Fibroblast of skin of left biceps (primary cell): ENCODE measurements around the gene HOXD9.

Experiments used
- DNase-seq, 2 experiments: peaks; one replicate each; pipeline ENCODE4 v3.0.0-alpha.2; 2013; ENCODE audit warnings: low read depth in 2 of 2

The HOXD9 gene

GRCh38 chr2:176098366-176099158 is 24.0 kb upstream of the HOXD9 start:
- no peak for DNase-seq

DNA sequence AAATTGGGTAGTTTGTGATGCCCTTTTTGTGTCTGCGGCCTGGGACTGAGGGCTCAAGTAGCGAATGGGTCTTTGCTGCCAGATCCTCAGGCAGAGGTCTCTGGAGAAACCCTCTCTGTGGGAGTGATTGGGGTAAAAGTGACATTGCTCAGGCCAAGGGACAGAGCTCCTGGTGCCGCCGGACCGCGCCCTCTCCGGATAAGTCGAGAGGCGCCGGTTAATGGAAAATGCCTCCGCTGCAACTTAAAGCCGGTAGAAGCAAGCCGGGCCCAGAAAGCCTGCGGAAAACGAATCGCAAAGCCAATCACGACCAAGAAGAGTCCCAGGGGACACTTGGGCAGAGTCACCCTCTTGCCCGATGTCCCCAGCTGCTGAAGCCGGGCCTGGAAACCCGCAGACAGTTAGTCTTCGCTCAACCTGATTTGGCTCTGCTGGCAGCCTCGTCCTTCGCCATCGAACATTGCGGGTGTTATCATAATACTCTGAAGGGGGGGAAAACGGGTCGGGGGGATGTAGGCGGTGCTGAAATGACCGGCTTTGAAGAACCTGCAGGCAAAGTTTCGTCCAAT is 23.3 kb upstream of the HOXD9 start:
- no peak for DNase-seq

DNA sequence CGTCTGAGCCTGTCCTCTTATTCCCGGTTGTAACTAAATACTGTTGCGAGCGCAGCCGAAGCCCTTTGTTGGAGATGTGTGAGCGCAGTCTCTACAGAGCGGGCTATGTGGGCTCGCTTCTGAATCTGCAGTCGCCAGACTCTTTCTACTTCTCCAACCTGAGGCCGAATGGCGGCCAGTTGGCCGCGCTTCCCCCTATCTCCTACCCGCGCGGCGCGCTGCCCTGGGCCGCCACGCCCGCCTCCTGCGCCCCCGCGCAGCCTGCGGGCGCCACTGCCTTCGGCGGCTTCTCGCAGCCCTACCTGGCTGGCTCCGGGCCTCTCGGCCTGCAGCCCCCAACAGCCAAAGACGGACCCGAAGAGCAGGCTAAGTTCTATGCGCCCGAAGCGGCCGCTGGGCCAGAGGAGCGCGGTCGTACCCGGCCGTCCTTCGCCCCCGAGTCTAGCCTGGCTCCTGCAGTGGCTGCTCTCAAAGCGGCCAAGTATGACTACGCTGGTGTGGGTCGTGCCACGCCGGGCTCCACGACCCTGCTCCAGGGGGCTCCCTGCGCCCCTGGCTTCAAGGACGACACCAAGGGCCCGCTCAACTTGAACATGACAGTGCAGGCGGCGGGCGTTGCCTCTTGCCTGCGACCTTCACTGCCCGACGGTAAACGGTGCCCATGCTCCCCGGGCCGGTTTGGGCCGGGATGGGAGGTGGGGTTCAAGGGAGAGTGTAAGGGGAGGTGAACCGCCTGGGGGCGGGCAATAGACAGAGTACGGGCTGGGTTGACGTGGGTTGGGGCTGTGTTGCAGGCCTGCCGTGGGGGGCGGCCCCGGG is 22.6 kb upstream of the HOXD9 start, which contains the start of gene HOXD12:
Gene HOXD12, plus strand, starts transcription at position 68 of the 819 bp plus-strand sequence. Its CDS starts 7 bp downstream, at position 75.
- no peak for DNase-seq

GRCh38 chr2:176100547-176101140 is 21.9 kb upstream of the HOXD9 start:
- no peak for DNase-seq

- DNase-seq, result no peak
These were observed 21.2 kb upstream of the HOXD9 start for GRCh38 chr2:176101216-176101830.

GRCh38 chr2:176101842-176102241 is 20.7 kb upstream of the HOXD9 start:
- DNase-seq, result no peak

- DNase-seq, result no peak
These were observed 20.1 kb upstream of the HOXD9 start for GRCh38 chr2:176102309-176102866.

DNA sequence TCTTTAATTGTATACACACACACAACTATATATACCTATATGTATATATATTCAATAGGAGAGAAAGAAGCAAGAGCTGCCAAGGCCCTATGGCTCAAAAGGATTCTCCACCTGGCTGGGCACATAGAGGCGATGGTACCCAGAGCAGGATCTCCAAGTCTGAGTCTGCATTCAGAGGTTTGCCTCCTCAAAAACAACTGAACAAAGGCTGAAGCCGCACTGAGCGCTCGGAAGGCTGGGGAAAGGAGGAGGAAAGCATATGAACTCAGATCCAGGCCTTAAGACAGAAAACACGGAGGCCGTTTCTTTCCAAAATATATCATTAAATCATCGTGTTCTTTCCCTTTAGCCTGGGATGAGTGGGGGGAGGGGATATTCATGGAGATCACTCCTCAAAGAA is 19.3 kb upstream of the HOXD9 start:
- DNase-seq, result no peak

DNA sequence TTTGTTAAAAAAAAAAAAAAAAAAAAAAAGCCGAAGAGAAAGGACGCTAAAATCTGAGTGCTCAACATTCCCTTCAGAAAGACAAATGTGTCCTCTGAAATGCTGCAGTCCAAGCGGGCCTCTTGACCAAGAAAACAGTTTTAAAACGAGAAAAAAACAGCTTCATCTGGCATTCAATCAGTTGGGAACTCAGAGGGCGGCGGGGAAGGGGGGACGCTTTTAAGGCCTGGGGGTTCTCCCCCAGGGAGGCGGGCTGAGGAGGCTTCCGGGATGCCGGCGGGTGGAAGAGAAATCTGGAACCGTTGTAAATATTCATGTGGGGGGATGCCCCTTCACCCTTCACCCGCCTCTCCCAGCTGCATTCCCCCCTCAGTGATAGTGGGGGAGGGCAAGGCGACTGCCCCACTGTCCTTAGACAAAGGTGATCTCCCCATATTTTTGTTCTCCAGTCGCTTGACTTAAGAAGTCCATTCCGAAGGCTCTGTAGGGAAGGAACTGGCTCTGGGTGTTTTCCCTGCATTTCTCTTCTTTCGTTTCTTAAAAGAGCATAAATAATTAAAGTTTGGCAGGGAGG is 18.7 kb upstream of the HOXD9 start:
- no peak for DNase-seq

- DNase-seq, result no peak
These were observed 18.0 kb upstream of the HOXD9 start for GRCh38 chr2:176104316-176105077.

DNA sequence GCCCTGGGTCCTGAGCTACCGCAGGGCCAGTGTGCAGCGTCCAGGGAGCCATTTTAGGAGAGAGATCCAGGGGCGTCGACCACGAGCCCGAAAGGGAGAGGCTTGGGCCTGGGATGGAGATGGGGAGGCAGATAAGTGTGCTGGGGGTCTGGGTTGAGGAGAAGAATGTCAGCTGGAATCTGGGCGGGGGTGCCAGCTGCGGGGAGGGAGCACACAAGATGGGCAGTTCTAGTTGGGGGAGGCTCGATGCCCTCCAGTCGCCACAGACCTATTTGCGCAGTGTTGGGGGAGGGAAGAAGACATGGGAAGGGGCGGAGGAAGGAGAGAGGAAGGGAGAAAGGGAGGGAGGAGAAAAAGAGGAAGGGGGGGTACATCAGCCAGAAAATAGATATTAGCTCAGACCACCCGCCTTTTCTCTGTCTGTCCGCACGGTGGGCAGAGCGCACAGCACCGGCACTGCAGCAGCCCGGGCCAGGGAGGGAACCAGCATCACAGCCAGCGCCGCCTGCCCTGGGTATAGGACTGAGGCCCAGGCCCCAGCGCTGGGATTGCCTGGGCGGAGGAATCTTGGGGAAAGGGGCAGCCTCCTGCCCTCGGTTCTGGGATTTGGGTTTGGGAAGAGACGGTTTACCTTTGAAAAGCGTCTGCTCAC is 17.3 kb upstream of the HOXD9 start:
- DNase-seq, result no peak

DNA sequence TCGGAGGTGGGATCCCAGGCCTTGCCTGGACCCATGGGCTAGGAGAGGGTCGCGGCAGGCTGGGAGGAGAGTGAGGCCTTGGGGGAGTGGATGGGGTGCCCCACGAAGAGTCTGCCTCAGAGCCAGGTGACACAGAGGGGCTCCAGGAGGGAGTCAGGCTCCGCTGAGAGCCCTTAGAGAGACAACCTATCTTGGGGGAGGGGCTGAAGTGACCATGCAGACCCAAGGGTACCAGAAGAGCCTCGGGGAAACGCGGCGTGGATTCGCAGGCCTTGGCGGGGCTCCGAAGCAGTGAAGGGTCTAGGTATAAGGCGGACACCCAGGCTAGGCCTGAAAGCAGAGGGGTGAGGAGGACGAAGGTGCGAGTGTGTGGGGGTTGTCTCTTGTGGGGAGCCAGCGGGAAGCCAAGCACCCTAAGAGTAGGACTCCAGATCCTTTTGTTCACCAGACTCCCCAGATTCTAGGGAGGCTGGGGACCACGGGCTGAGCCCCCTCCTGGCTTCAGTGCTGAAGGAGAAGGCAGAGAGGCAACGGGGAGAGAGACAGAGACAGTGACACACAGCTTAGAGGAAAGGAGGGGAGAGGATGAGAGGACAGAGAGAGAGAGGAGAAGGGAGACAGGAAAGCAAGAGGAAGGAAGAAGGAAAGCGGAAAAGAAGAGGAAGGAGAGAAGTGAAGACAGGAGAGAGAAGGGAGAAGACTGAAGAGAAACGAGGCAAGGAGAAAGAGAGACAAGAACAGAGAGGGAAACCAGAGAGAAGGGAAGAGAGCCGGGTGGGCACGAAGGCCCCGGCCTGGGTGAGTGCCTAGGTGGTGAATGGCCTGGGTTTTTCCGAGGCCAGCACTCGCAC is 16.6 kb upstream of the HOXD9 start:
- no peak for DNase-seq

- DNase-seq, result peak in 1 of 2 experiments; percentile 58
These were observed 15.7 kb upstream of the HOXD9 start, which contains the start of gene HOXD11 for GRCh38 chr2:176106581-176107539. HOXD11 (plus strand) TSS chr2:176107280; CDS start chr2:176107356, 76 bp downstream.

DNA sequence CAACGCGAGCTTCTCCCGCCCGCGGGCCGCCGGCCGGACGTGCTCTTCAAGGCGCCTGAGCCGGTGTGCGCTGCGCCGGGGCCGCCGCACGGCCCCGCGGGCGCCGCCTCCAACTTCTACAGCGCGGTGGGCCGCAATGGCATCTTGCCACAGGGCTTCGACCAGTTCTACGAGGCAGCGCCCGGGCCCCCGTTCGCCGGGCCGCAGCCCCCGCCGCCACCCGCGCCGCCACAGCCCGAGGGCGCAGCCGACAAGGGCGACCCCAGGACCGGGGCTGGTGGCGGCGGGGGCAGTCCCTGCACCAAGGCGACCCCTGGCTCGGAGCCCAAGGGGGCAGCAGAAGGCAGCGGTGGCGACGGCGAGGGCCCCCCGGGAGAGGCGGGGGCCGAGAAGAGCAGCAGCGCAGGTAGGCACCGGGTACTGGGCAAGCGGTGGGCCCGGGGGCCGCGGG is 14.8 kb upstream of the HOXD9 start:
- DNase-seq, result no peak

- DNase-seq, result no peak
These were observed 13.2 kb upstream of the HOXD9 start for GRCh38 chr2:176109192-176109901.

- DNase-seq, result no peak
These were observed 12.6 kb upstream of the HOXD9 start for GRCh38 chr2:176109946-176110345.
